Measurements from ENCODE around the gene MAP4K2.

MAP4K2 gene

GRCh38 chr11:64766881-64767280, 36.1 kb downstream of the MAP4K2 start:
- no peak for DNase-seq

- DNase-seq = no peak
Measured at GRCh38 chr11:64765851-64766665, 37.0 kb downstream of the MAP4K2 start.

GRCh38 chr11:64765291-64765850, 37.6 kb downstream of the MAP4K2 start:
- no peak for DNase-seq

GRCh38 chr11:64764753-64765152, 38.3 kb downstream of the MAP4K2 start:
- DNase-seq = no peak

- DNase-seq = no peak
Measured at GRCh38 chr11:64764040-64764611, 38.9 kb downstream of the MAP4K2 start.

- DNase-seq = no peak
Measured at GRCh38 chr11:64763526-64764039, 39.4 kb downstream of the MAP4K2 start.

- DNase-seq = no peak
Measured at GRCh38 chr11:64762674-64763525, 40.1 kb downstream of the MAP4K2 start.

- DNase-seq = no peak
Measured at GRCh38 chr11:64762277-64762673, 40.7 kb downstream of the MAP4K2 start.

- no peak for DNase-seq
Measured at GRCh38 chr11:64760759-64761420, 42.1 kb downstream of the MAP4K2 start.

- no peak for DNase-seq
Measured at GRCh38 chr11:64759722-64760719, 43.0 kb downstream of the MAP4K2 start, which contains the start of gene PYGM. PYGM (minus strand) TSS chr11:64759974; CDS start chr11:64759898, 76 bp downstream.

- no peak for DNase-seq
Measured at GRCh38 chr11:64759131-64759721, 43.8 kb downstream of the MAP4K2 start.

- no peak for DNase-seq
Measured at GRCh38 chr11:64758330-64759079, 44.5 kb downstream of the MAP4K2 start.

- DNase-seq = no peak
Measured at GRCh38 chr11:64757549-64758329, 45.3 kb downstream of the MAP4K2 start.

- DNase-seq = no peak
Measured at GRCh38 chr11:64755681-64756361, 47.2 kb downstream of the MAP4K2 start.

GRCh38 chr11:64754919-64755662, 47.9 kb downstream of the MAP4K2 start:
- no peak for DNase-seq

GRCh38 chr11:64754124-64754918, 48.7 kb downstream of the MAP4K2 start:
- no peak for DNase-seq
